GM12892 (cell line): ENCODE measurements around the gene GSS.

Source experiments
- POLR2A ChIP-seq: IDR thresholded peaks from 2 replicates; pipeline ENCODE4 v1.6.1; 2011; ENCODE audit warnings: low read depth, low read length, control low read depth
- POLR2AphosphoS5 ChIP-seq: IDR thresholded peaks from 2 replicates; pipeline ENCODE4 v1.6.1; 2011; ENCODE audit warnings: low read depth, low read length, control low read depth
- TAF1 ChIP-seq: IDR thresholded peaks from 2 replicates; pipeline ENCODE4 v1.6.1; 2011; ENCODE audit warnings: low read depth, mild to moderate bottlenecking, control low read depth, low read length, borderline replicate concordance

GRCh38 chr20:34967421-34967820, 11.8 kb upstream of the GSS start:
- no peak for TF ChIP-seq POLR2AphosphoS5
- no peak for TF ChIP-seq POLR2A
- TF ChIP-seq TAF1: no peak
